Pancreas (tissue), 10 donors: ENCODE data around the gene NISCH. TPM values are rescaled to one million over a fixed set of nuclear protein-coding genes. Genes with fewer than 3 reads are reported as not detected.
A peak's percentile ranks its signal among the peaks of the same experiment; 100 is the strongest.

Experiments used
- ATAC-seq, 4 donors: fragments of 200-7000 bp; cut with Tn5 transposase; one replicate each; pipeline versions ENCODE4 v1.8.0 to v1.9.1; 2020; ENCODE audit warnings: mild to moderate bottlenecking in 4 of 4, moderate library complexity in 4 of 4
- DNase-seq, 6 donors: peaks; one replicate each; pipeline ENCODE4 v3.0.0-alpha.2; 2020
- FAIRE-seq: peaks from 2 replicates; lab custom pipeline; 2012; peaks lifted over from hg19 to GRCh38; lab: Jason Lieb, UNC
- H3K27ac ChIP-seq, 4 donors: fragments of 200-600 bp; sonication (generic); 1 replicate in 3 of 4; 2 replicates in 1 of 4; pipeline versions ENCODE4 v1.5.0 to v1.8.0; 2020
- H3K27me3 ChIP-seq, 4 donors: fragments of 200-600 bp; one replicate each; pipeline ENCODE4 v1.8.0; 2021
- H3K36me3 ChIP-seq, 3 donors: fragments of 200-600 bp; sonication (generic) in 1 of 3; one replicate each; pipeline versions ENCODE4 v1.5.0 to v1.8.0; 2020 to 2021
- H3K4me1 ChIP-seq, 3 donors: fragments of 200-600 bp; one replicate each; pipeline ENCODE4 v1.8.0; 2021
- H3K4me3 ChIP-seq, 4 donors: fragments of 200-600 bp; sonication (generic) in 2 of 4; one replicate each; pipeline versions ENCODE4 v1.5.0 to v1.8.0; 2020 to 2021
- H3K9me3 ChIP-seq, 4 donors: fragments of 200-600 bp; one replicate each; pipeline ENCODE4 v1.8.0; 2021
- WGBS, 2 donors: extraction: QIAGEN DNeasy Blood & Tissue Kit; methylation state at CpG; one replicate each; pipeline ENCODE4 v1.1.7; 2013; 5-methylcytosine and 5-hydroxymethylcytosine counted together
- intact Hi-C, 3 donors: fragments of 100-400 bp; cut with DNase I; formaldehyde crosslinking; loops; one replicate each; pipeline versions ENCODE4 v1.11.1 to v1.14.2; 2022
- polyA plus RNA-seq, 2 donors: library from polyadenylated mRNA; stranded (reverse); fragments of 200-250 nt; gene quantifications; one replicate each; pipeline ENCODE4 v1.2.3, GENCODE V29; 2013
- total RNA-seq, 6 donors: library from RNA; stranded (reverse); fragmentation: NEBNext Ultra II Directional in 4 of 6; extraction: Animal tissue kit (Norgen Biotek cat#: 25700) in 4 of 6; gene quantifications; one replicate each; pipeline versions ENCODE4 v1.2.1 to v1.2.4, GENCODE V29; 2021 to 2023
- TF ChIP-seq, protein P1 (sequence below), 4 donors: fragments of 200-600 bp; sonication (generic) in 3 of 4; IDR thresholded peaks; one replicate each; pipeline versions ENCODE4 v1.5.0 to v1.8.0; 2021; ENCODE audit warnings: antibody characterized with exemption in 4 of 4
- donor health status: healthy with polysubstance abuse.
- donor health status: DM: no; HTN: no; CAD: no; lungs with moderate emphysema.
- donor health status: DM: no; HTN: no; CAD: no.
- donor health status: control.
- donor health status: control.
- donor health status: Bipolar disorder and iron deficiency.
- donor health status: DM: yes; HTN: yes; CAD: no.
- donor health status: DM: no; HTN: no; CAD: no.
- donor health status: DM: no; HTN: no; CAD: no.
- donor health status: DM: yes; HTN: yes; CAD: no.

Gene NISCH
- total and polyA plus RNA-seq, 8 donors = 24.4 to 109 (median 37.6) TPM

DNA sequence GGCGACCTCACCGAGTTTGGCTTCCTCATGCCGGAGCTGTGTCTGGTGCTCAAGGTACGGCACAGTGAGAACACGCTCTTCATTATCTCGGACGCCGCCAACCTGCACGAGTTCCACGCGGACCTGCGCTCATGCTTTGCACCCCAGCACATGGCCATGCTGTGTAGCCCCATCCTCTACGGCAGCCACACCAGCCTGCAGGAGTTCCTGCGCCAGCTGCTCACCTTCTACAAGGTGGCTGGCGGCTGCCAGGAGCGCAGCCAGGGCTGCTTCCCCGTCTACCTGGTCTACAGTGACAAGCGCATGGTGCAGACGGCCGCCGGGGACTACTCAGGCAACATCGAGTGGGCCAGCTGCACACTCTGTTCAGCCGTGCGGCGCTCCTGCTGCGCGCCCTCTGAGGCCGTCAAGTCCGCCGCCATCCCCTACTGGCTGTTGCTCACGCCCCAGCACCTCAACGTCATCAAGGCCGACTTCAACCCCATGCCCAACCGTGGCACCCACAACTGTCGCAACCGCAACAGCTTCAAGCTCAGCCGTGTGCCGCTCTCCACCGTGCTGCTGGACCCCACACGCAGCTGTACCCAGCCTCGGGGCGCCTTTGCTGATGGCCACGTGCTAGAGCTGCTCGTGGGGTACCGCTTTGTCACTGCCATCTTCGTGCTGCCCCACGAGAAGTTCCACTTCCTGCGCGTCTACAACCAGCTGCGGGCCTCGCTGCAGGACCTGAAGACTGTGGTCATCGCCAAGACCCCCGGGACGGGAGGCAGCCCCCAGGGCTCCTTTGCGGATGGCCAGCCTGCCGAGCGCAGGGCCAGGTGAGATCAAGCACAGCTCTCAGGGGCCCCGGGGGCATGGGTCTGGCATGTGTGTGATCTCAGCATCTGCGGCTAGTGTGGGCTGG is 32.6 kb downstream of the NISCH start:
- 95% methylated on average over 59 of the region's 59 CpGs for WGBS, 2 donors
- TF ChIP-seq, protein P1, sequence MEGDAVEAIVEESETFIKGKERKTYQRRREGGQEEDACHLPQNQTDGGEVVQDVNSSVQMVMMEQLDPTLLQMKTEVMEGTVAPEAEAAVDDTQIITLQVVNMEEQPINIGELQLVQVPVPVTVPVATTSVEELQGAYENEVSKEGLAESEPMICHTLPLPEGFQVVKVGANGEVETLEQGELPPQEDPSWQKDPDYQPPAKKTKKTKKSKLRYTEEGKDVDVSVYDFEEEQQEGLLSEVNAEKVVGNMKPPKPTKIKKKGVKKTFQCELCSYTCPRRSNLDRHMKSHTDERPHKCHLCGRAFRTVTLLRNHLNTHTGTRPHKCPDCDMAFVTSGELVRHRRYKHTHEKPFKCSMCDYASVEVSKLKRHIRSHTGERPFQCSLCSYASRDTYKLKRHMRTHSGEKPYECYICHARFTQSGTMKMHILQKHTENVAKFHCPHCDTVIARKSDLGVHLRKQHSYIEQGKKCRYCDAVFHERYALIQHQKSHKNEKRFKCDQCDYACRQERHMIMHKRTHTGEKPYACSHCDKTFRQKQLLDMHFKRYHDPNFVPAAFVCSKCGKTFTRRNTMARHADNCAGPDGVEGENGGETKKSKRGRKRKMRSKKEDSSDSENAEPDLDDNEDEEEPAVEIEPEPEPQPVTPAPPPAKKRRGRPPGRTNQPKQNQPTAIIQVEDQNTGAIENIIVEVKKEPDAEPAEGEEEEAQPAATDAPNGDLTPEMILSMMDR (IDR thresholded peaks at IDR 0.05) = no peak
- Histone ChIP-seq H3K36me3 (peaks cover 3 to 53% (median 4%) of the 10 kb centered on the region in 3 donors), H3K4me1 (no peaks in the 10 kb centered on the region), H3K9me3 (no peaks in the 10 kb centered on the region), H3K4me3 (no peak overlapping the region), H3K27me3 (no peaks in the 10 kb centered on the region), H3K27ac (no peak overlapping the region)
- no peak for ATAC-seq
- FAIRE-seq = no peak
- intact Hi-C loops = no loop called here
- peak in 2 of 6 donors; percentile 19 to 72 for DNase-seq

GRCh38 chr3:52488746-52489145 is 33.3 kb downstream of the NISCH start:
- H3K4me3 ChIP-seq = no peak overlapping the region
- H3K4me1 ChIP-seq = no peaks in the 10 kb centered on the region
- intact Hi-C loops = no loop called here
- TF ChIP-seq, protein P1 (IDR thresholded peaks at IDR 0.05) = no peak
- ATAC-seq = no peak
- H3K27ac ChIP-seq = no peak overlapping the region
- H3K36me3 ChIP-seq = peaks cover 3 to 53% (median 4%) of the 10 kb centered on the region in 3 donors
- H3K27me3 ChIP-seq = no peaks in the 10 kb centered on the region
- peak in 1 of 6 donors; percentile 51 for DNase-seq
- 79 to 85% methylated on average over 3 of the region's 3 CpGs for WGBS, 2 donors
- H3K9me3 ChIP-seq = no peaks in the 10 kb centered on the region
- FAIRE-seq = no peak

DNA sequence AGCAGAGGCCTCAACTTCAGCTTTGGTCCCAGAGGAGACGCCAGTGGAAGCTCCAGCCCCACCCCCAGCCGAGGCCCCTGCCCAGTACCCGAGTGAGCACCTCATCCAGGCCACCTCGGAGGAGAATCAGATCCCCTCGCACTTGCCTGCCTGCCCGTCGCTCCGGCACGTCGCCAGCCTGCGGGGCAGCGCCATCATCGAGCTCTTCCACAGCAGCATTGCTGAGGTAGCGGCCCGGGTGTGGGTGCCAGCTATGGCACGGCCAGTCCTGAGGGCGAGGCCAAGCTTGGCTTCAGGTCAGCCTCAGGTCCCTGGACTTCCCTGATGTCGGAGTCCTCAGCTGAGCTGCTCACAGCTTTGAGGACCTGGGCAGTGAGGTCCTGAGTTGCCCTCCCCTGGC is 34.0 kb downstream of the NISCH start:
- intact Hi-C loops = no loop called here
- ATAC-seq (no peak), FAIRE-seq (no peak), DNase-seq (peak in 1 of 6 donors; percentile 54)
- Histone ChIP-seq H3K4me1 (no peaks in the 10 kb centered on the region), H3K9me3 (no peaks in the 10 kb centered on the region), H3K36me3 (peaks cover 3 to 53% (median 4%) of the 10 kb centered on the region in 3 donors), H3K27ac (no peak overlapping the region), H3K27me3 (no peaks in the 10 kb centered on the region), H3K4me3 (no peak overlapping the region)
- TF ChIP-seq, protein P1 (IDR thresholded peaks at IDR 0.05) = no peak
- 94 to 95% methylated on average over 16 to 18 of the region's 18 CpGs for WGBS, 2 donors

- peak in 1 of 6 donors; percentile 38 for DNase-seq
- Histone ChIP-seq H3K27ac (peak overlapping the region in 1 of 4 donors; percentile 57), H3K9me3 (no peaks in the 10 kb centered on the region), H3K4me3 (no peak overlapping the region), H3K27me3 (no peaks in the 10 kb centered on the region), H3K36me3 (peaks cover 3 to 53% (median 4%) of the 10 kb centered on the region in 3 donors), H3K4me1 (no peaks in the 10 kb centered on the region)
- no peak for ATAC-seq
- TF ChIP-seq, protein P1 (IDR thresholded peaks at IDR 0.05) = no peak
- FAIRE-seq = no peak
- intact Hi-C loops = no loop called here
- 85% methylated on average over 22 of the region's 22 CpGs for WGBS, 2 donors
Observed at GRCh38 chr3:52490035-52490938, 34.9 kb downstream of the NISCH start.
